GM19324 (cell line): Measurements from ENCODE around the gene COX7A1.
"Not testable (repeated sequence)": the region's sequence is repeated elsewhere in the genome, so short reads cannot be mapped to it uniquely, and the experiment has no call there.

Source experiments
- ATAC-seq: cut with Tn5 transposase; IDR thresholded peaks from one replicate; pipeline ENCODE4 v1.9.1; 2021; ENCODE audit warnings: mild to moderate bottlenecking, moderate library complexity; ENCODE audit not compliant: unreplicated experiment, low FRiP score

The COX7A1 gene

GRCh38 chr19:36142046-36142445, 10.2 kb downstream of the COX7A1 start:
- ATAC-seq: no peak

GRCh38 chr19:36141039-36141927, 11.0 kb downstream of the COX7A1 start:
- peak; percentile 34 for ATAC-seq

- no peak for ATAC-seq
Measured at GRCh38 chr19:36140304-36141038, 11.8 kb downstream of the COX7A1 start.

- peak; percentile 85 for ATAC-seq
Measured at GRCh38 chr19:36139473-36140303, 12.6 kb downstream of the COX7A1 start, which contains the start of gene CAPNS1. CAPNS1 (plus strand) TSS chr19:36140066; CDS start chr19:36141012, 946 bp downstream.

GRCh38 chr19:36139120-36139472, 13.2 kb downstream of the COX7A1 start:
- ATAC-seq: no peak

GRCh38 chr19:36136964-36137686, 15.1 kb downstream of the COX7A1 start:
- no peak for ATAC-seq

GRCh38 chr19:36134867-36135266, 17.4 kb downstream of the COX7A1 start:
- ATAC-seq: not testable (repeated sequence)

GRCh38 chr19:36131221-36131620, 21.0 kb downstream of the COX7A1 start:
- ATAC-seq: not testable (repeated sequence)

GRCh38 chr19:36128392-36128736, 23.9 kb downstream of the COX7A1 start:
- ATAC-seq: no peak

- ATAC-seq: no peak
Measured at GRCh38 chr19:36125557-36125956, 26.7 kb downstream of the COX7A1 start.

- ATAC-seq: no peak
Measured at GRCh38 chr19:36121486-36122124, 30.6 kb downstream of the COX7A1 start.

- no peak for ATAC-seq
Measured at GRCh38 chr19:36120984-36121358, 31.3 kb downstream of the COX7A1 start.

GRCh38 chr19:36120092-36120983, 31.9 kb downstream of the COX7A1 start:
- ATAC-seq: no peak

GRCh38 chr19:36116344-36116637, 36.0 kb downstream of the COX7A1 start:
- ATAC-seq: no peak

- peak; percentile 42 for ATAC-seq
Measured at GRCh38 chr19:36115453-36116343, 36.5 kb downstream of the COX7A1 start, which contains the start of gene TBCB. TBCB (plus strand) TSS chr19:36115468; CDS start chr19:36115561, 93 bp downstream.

GRCh38 chr19:36114721-36115452, 37.4 kb downstream of the COX7A1 start, which contains the start of gene POLR2I:
POLR2I (minus strand) TSS chr19:36114875; CDS start chr19:36114856, 19 bp downstream.
- ATAC-seq: peak; percentile 90
